OCI-LY1 (cell line): Measurements from ENCODE around the gene GBX1.

Experiments used
- H2AFZ ChIP-seq: fragments of 200-600 bp; sonication (generic), shearing (Covaris generic); 2 replicates; pipeline ENCODE4 v1.6.0; 2014; ENCODE audit warnings: antibody characterized with exemption, mild to moderate bottlenecking, low read length
- H3F3A ChIP-seq: fragments of 200-600 bp; sonication (generic), shearing (Covaris generic); 2 replicates; pipeline ENCODE4 v1.6.0; 2014; ENCODE audit warnings: mild to moderate bottlenecking, antibody characterized with exemption, low read length, moderate library complexity; ENCODE audit not compliant: insufficient read depth
- H3K27ac ChIP-seq: fragments of 200-600 bp; sonication (generic); 2 replicates; pipeline ENCODE4 v1.5.1; 2014; ENCODE audit warnings: low read length, mixed run types, mild to moderate bottlenecking, low read depth; ENCODE audit not compliant: poor library complexity, severe bottlenecking
- H3K27me3 ChIP-seq: fragments of 200-600 bp; sonication (generic); 2 replicates; pipeline ENCODE4 v1.6.0; 2014; ENCODE audit warnings: antibody characterized with exemption, mild to moderate bottlenecking, low read length, moderate library complexity; ENCODE audit not compliant: insufficient read depth
- H3K36me3 ChIP-seq: fragments of 200-600 bp; sonication (generic); 2 replicates; pipeline ENCODE4 v1.6.1; 2014; ENCODE audit warnings: mild to moderate bottlenecking, antibody characterized with exemption, low read length, moderate library complexity, mixed read lengths; ENCODE audit not compliant: insufficient read depth
- H3K4me1 ChIP-seq: fragments of 200-600 bp; sonication (generic); 2 replicates; pipeline ENCODE4 v1.5.1; 2014; ENCODE audit warnings: mild to moderate bottlenecking, low read length, moderate library complexity; ENCODE audit not compliant: insufficient read depth, severe bottlenecking
- H3K4me2 ChIP-seq: fragments of 200-600 bp; sonication (generic), shearing (Covaris generic); 2 replicates; pipeline ENCODE4 v1.6.1; 2014; ENCODE audit warnings: low read length
- H3K4me3 ChIP-seq: fragments of 200-600 bp; sonication (generic); 2 replicates; pipeline ENCODE4 v1.5.1; 2014; ENCODE audit warnings: low read length, low read depth, mild to moderate bottlenecking, mixed read lengths; ENCODE audit not compliant: poor library complexity, severe bottlenecking
- H3K79me2 ChIP-seq: fragments of 200-600 bp; shearing (Covaris generic); 2 replicates; pipeline ENCODE4 v1.6.1; 2016; ENCODE audit warnings: mixed run types, low read length, mixed read lengths; ENCODE audit not compliant: insufficient read depth
- H3K9ac ChIP-seq: fragments of 200-600 bp; sonication (generic), shearing (Covaris generic); 2 replicates; pipeline ENCODE4 v1.6.1; 2014; ENCODE audit warnings: mild to moderate bottlenecking, low read length, mixed read lengths
- H3K9me2 ChIP-seq: fragments of 200-600 bp; sonication (generic), shearing (Covaris generic); 2 replicates; pipeline ENCODE4 v1.6.1; 2014; ENCODE audit warnings: low read depth, mild to moderate bottlenecking, low read length, mixed read lengths
- H3K9me3 ChIP-seq: fragments of 200-600 bp; shearing (Covaris generic); 2 replicates; pipeline ENCODE4 v1.6.1; 2014; ENCODE audit warnings: low read length, mixed read lengths
- H4K20me1 ChIP-seq: fragments of 200-600 bp; sonication (generic), shearing (Covaris generic); 2 replicates; pipeline ENCODE4 v1.6.0; 2016; ENCODE audit warnings: mild to moderate bottlenecking, low read length; ENCODE audit not compliant: insufficient read depth
- EZH2 ChIP-seq: fragments of 200-600 bp; sonication (generic), shearing (Covaris generic); IDR thresholded peaks from 2 replicates; pipeline ENCODE4 v1.8.0; 2017; ENCODE audit warnings: borderline replicate concordance, mixed run types, mild to moderate bottlenecking, antibody characterized with exemption, low read length, moderate library complexity, mixed read lengths
- TF ChIP-seq, protein P1 (sequence below): fragments of 200-600 bp; sonication (generic), shearing (Covaris generic); IDR thresholded peaks from 2 replicates; pipeline ENCODE4 v1.5.1; 2017; ENCODE audit warnings: mild to moderate bottlenecking, antibody characterized with exemption, low read length, moderate library complexity, mixed read lengths

GBX1 gene

DNA sequence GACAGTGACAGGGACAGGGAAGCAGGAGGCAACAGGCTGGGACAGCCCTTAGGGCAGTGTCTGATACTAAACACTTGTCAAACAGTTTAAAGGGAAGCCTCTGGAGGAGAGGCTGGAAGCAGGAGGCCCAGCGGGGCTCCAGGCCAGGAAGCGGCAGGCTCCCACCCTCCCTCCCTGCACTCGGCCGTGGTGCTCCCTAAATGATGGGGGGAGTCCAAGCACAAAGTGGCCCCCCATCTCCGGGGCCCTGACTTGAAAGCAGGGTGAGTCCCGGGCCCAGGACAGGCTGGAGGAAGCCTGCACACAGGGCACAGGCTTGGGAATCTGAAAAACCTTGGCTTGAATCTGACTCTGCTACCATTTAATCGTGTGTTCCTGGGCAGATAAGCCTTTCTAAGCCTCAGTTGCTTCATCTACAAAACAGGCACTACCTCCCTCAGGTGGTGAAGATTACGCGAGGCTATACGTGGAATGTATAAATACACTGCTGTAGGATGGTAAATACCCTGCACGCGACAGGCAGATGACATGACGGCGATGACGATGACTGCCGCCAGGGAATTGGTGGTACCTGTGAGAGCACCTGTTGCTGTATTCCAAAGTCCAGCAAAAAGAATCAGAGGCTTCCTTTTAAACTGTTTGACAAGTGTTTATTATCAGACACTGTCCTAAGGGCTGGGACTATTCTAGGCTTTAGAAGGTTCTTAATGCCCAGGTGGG is 34.1 kb downstream of the GBX1 start:
- H3K4me2 ChIP-seq, result no peak overlapping the region
- H3K36me3 ChIP-seq, result no peaks in the 10 kb centered on the region
- H3K27me3 ChIP-seq, result peaks cover 22% of the 10 kb centered on the region; the same call in 1 of the 2 replicates
- no peaks in the 10 kb centered on the region for H3K4me1 ChIP-seq
- no peaks in the 10 kb centered on the region for H3K79me2 ChIP-seq
- H3K9me3 ChIP-seq, result no peaks in the 10 kb centered on the region
- H3K9ac ChIP-seq, result no peak overlapping the region
- no peaks in the 10 kb centered on the region for H3F3A ChIP-seq
- TF ChIP-seq, protein P1, sequence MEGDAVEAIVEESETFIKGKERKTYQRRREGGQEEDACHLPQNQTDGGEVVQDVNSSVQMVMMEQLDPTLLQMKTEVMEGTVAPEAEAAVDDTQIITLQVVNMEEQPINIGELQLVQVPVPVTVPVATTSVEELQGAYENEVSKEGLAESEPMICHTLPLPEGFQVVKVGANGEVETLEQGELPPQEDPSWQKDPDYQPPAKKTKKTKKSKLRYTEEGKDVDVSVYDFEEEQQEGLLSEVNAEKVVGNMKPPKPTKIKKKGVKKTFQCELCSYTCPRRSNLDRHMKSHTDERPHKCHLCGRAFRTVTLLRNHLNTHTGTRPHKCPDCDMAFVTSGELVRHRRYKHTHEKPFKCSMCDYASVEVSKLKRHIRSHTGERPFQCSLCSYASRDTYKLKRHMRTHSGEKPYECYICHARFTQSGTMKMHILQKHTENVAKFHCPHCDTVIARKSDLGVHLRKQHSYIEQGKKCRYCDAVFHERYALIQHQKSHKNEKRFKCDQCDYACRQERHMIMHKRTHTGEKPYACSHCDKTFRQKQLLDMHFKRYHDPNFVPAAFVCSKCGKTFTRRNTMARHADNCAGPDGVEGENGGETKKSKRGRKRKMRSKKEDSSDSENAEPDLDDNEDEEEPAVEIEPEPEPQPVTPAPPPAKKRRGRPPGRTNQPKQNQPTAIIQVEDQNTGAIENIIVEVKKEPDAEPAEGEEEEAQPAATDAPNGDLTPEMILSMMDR, result no peak
- TF ChIP-seq EZH2, result no peak
- H2AFZ ChIP-seq, result no peak overlapping the region
- H4K20me1 ChIP-seq, result no peaks in the 10 kb centered on the region
- H3K9me2 ChIP-seq, result no peaks in the 10 kb centered on the region
- H3K4me3 ChIP-seq, result no peak overlapping the region
- no peak overlapping the region for H3K27ac ChIP-seq

DNA sequence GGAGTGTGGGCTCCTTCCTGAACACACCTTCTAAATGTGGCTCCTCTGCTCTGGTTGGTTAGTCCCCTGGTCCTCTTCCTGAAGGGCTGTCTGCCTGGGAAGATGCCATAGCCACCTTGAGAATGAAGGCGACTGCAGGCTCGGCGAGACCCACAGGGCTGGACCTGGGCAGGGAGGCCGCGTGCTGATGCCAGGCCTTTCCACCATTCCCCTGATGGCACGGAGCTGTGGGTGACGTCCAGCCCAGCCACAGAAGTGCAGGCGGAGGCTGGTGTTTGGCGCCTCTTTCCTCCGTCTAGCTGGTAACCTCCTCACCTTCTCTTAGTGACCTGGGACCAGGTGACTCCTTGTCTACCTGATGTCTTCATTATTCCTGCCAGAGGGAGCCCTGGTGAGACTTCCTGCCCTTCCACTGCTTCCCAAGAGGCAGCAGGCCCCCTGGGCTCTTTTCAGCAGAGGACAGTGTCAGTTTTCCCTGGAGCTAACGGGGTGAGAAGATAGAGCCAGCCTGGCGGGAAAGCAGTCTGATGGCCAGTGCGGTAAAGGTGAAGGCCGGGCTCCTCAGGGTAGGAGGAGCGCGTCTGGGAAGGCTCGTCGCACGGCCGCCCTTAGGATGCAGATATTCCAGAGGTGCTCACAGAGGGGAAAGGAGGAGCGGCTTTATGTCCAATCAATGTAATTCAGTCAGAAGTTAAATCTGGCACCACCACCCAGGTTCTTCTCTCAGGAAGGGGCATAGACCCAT is 34.9 kb downstream of the GBX1 start:
- H3F3A ChIP-seq, result no peaks in the 10 kb centered on the region

DNA sequence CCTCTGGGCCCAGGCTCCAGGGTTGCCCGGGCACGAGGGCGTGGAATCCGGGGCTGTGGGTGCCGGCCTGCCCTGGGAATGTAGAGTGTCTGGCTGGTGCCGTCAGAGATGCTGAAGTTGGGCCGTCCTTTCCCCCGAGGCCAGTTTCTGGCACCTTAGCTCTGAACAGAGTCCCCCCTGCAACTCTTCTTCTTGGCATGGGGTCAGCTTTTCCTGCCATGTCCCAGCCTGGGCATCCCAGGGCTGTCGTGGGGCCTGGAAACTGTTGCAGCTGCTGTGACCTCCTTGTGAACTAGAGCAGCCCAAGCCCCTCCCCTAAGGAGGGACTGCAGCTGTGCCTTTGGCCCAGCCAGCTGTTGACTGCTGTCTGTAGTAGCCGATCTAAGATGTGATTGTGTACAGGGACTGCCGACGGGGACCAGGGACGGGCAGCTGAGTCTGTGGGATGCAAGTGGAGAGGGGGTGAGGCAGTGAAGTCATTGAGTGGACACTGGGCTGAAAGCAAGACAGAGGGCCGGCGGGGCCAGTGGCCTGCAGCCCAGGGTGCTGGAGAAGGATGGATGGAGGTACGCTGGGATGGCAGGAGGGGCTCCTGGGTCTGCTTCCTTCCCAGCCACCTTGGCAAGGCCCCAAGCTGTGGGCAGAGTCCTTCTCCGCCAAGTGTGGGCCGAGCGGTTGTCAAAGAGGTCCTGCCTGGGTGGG is 35.8 kb downstream of the GBX1 start:
- Histone ChIP-seq H3K9me3 (no peaks in the 10 kb centered on the region), H3K4me3 (no peak overlapping the region), H3K27ac (no peak overlapping the region), H3K9ac (no peak overlapping the region), H3K4me1 (no peaks in the 10 kb centered on the region), H3K36me3 (no peaks in the 10 kb centered on the region), H3F3A (no peaks in the 10 kb centered on the region), H3K9me2 (no peaks in the 10 kb centered on the region), H4K20me1 (no peaks in the 10 kb centered on the region), H3K4me2 (no peak overlapping the region), H3K27me3 (peaks cover 34% of the 10 kb centered on the region; the same call in 1 of the 2 replicates), H2AFZ (no peak overlapping the region), H3K79me2 (no peaks in the 10 kb centered on the region)
- TF ChIP-seq, protein P1, result no peak
- TF ChIP-seq EZH2, result no peak

More for the DNA sequence above, 34.9 kb downstream of the GBX1 start:
- Histone ChIP-seq H3K4me2 (no peak overlapping the region), H3K27me3 (peaks cover 30% of the 10 kb centered on the region; the same call in 1 of the 2 replicates), H3K4me3 (no peak overlapping the region), H3K36me3 (no peaks in the 10 kb centered on the region), H4K20me1 (no peaks in the 10 kb centered on the region), H2AFZ (no peak overlapping the region), H3K9ac (no peak overlapping the region), H3K9me3 (no peaks in the 10 kb centered on the region), H3K9me2 (no peaks in the 10 kb centered on the region), H3K27ac (no peak overlapping the region), H3K4me1 (no peaks in the 10 kb centered on the region), H3K79me2 (no peaks in the 10 kb centered on the region)
- TF ChIP-seq, protein P1, result no peak
- no peak for TF ChIP-seq EZH2
